Stomach (tissue), 9 donors: ENCODE data around the gene SEMA5B. TPM values are rescaled to one million over a fixed set of nuclear protein-coding genes. Genes with fewer than 3 reads are reported as not detected.
A peak's percentile ranks its signal among the peaks of the same experiment; 100 is the strongest.

Experiments used
- DNase-seq, 2 donors: peaks; one replicate each; pipeline versions ENCODE4 v3.0.0 to v3.0.0-alpha.2; 2013 to 2019
- H3K27ac ChIP-seq, 5 donors: fragments of 200-600 bp in 4 of 5; sonication (generic) in 4 of 5; one replicate each; pipeline ENCODE4 v1.5.1; 2013 to 2019; ENCODE audit warnings: mild to moderate bottlenecking in 1 of 5, moderate library complexity in 1 of 5
- H3K27me3 ChIP-seq, 3 donors: fragments of 200-600 bp; sonication (generic); one replicate each; pipeline ENCODE4 v1.5.1; 2017 to 2019; ENCODE audit warnings: mixed run types in 1 of 3
- H3K36me3 ChIP-seq, 4 donors: fragments of 200-600 bp; sonication (generic); 1 replicate in 3 of 4; 2 replicates in 1 of 4; pipeline ENCODE4 v1.5.1; 2016 to 2019
- H3K4me1 ChIP-seq, 4 donors: fragments of 200-600 bp; sonication (generic); one replicate each; pipeline ENCODE4 v1.5.1; 2016 to 2019
- H3K4me3 ChIP-seq, 4 donors: fragments of 200-600 bp; sonication (generic) in 3 of 4; one replicate each; pipeline ENCODE4 v1.5.1; 2016 to 2019; ENCODE audit warnings: mild to moderate bottlenecking in 1 of 4
- H3K9me3 ChIP-seq, 4 donors: fragments of 200-600 bp; sonication (generic); one replicate each; pipeline ENCODE4 v1.5.1; 2016 to 2019
- EP300 ChIP-seq: sonication (generic); formaldehyde crosslinking; IDR thresholded peaks from one replicate; pipeline ENCODE4 v1.6.1; 2017; ENCODE audit warnings: antibody characterized with exemption
- POLR2A ChIP-seq, 4 donors: fragments of 450-650 bp; IDR thresholded peaks; one replicate each; pipeline ENCODE4 v1.6.1; 2016; ENCODE audit warnings: antibody characterized with exemption in 4 of 4, control low read depth in 2 of 4, mild to moderate bottlenecking in 1 of 4, moderate library complexity in 1 of 4
- POLR2AphosphoS5 ChIP-seq, 3 donors: sonication (generic); formaldehyde crosslinking; IDR thresholded peaks; one replicate each; pipeline ENCODE4 v1.6.1; 2016; ENCODE audit warnings: antibody characterized with exemption in 3 of 3
- WGBS, 5 donors: extraction: QIAGEN DNeasy Blood & Tissue Kit in 3 of 5; methylation state at CpG; one replicate each; pipeline versions ENCODE4 v1.1.5 to v1.1.7; 2013 to 2018; 5-methylcytosine and 5-hydroxymethylcytosine counted together
- intact Hi-C: fragments of 100-400 bp; cut with DNase I; formaldehyde crosslinking; loops from one replicate; pipeline ENCODE4 v1.15.1; 2023; ENCODE audit warnings: low total_unique reads
- polyA plus RNA-seq, 3 donors: library from polyadenylated mRNA; stranded (reverse); fragments of 200-250 nt; gene quantifications; one replicate each; pipeline ENCODE4 v1.2.3, GENCODE V29; 2013
- total RNA-seq, 5 donors: library from RNA; depleted of rRNA; stranded (reverse); fragments of >200 nt; gene quantifications; one replicate each; pipeline versions ENCODE4 v1.1.0 to v1.2.3, GENCODE V29; 2014 to 2016
- TF ChIP-seq, protein P1 (sequence below), 7 experiments: fragments of 450-650 bp in 4 of 7; fragments of 200-600 bp in 3 of 7; sonication (generic) in 3 of 7; IDR thresholded peaks; one replicate each; pipeline ENCODE4 v1.5.1; 2016 to 2019; ENCODE audit warnings: antibody characterized with exemption in 7 of 7, control low read depth in 2 of 7, mild to moderate bottlenecking in 1 of 7
- donor health status: healthy with polysubstance abuse.
- donor health status: Bipolar disorder and iron deficiency.
- donor health status: healthy.

The SEMA5B gene
- total and polyA plus RNA-seq, 8 donors: 0.15 to 27.2 (median 1.0) TPM; not detected in 2

DNA sequence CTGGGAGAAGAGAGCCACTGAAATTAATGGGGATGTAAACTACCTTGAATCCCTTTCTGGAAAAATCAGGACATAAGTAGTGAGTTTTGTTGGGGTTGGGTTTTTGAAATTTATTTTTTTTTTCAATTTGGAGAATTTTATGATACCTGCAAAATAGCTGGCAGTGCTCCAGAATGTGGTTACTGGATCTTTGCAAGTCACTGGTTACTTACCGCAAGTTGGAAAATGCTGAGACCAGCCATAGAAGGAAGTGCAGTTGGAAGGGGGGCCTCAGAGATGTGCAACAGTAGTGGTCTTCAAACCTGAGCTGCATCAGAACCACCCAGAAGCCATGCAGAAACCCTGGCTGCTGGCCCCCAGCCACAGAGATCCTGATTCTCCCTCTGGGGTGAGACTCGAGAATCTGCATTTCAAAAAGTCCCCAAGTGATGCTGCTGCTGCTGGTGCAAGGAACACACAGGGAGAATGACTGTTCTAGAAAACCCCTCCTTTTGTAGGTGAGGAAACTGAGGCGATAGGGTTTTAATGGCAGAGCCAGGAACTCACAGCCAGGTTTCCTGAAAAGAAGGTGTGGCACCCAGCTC is 39.7 kb downstream of the SEMA5B start:
- TF ChIP-seq POLR2AphosphoS5 (IDR thresholded peaks at IDR 0.05) (no peak), EP300 (no peak)
- Histone ChIP-seq H3K27me3 (peaks cover 0 to 71% (median 20%) of the 10 kb centered on the region in 3 donors), H3K9me3 (no peaks in the 10 kb centered on the region), H3K4me3 (no peak overlapping the region), H3K36me3 (no peaks in the 10 kb centered on the region), H3K27ac (no peak overlapping the region), H3K4me1 (peaks cover 0 to 7% (median 2%) of the 10 kb centered on the region in 4 donors)
- DNase-seq: no peak
- intact Hi-C loops: no loop called here
- WGBS, 5 donors: 69 to 74% (median 72%) methylated on average over 3 of the region's 3 CpGs

DNA sequence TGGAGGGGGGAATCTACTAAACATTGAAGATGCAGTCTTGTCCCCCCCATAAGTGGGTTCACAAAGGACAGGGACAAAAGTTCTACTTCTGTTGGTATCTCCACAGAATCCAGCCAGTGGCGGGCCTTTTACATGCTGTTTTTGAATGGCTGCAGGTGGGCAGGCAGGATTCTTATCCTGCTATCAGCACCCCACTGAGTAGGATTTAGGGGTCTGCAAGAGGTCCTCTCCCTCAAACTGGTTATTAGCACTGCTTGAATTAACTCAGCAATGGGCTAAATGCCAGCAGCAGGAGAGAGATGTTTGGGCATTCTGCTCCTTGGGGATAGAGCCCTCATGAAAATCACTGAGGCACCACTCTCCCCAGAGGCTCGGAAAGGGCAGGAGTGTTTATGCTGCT is 40.3 kb downstream of the SEMA5B start:
- H3K4me3 ChIP-seq: no peak overlapping the region
- peaks cover 0 to 65% (median 14%) of the 10 kb centered on the region in 3 donors for H3K27me3 ChIP-seq
- TF ChIP-seq, protein P1, sequence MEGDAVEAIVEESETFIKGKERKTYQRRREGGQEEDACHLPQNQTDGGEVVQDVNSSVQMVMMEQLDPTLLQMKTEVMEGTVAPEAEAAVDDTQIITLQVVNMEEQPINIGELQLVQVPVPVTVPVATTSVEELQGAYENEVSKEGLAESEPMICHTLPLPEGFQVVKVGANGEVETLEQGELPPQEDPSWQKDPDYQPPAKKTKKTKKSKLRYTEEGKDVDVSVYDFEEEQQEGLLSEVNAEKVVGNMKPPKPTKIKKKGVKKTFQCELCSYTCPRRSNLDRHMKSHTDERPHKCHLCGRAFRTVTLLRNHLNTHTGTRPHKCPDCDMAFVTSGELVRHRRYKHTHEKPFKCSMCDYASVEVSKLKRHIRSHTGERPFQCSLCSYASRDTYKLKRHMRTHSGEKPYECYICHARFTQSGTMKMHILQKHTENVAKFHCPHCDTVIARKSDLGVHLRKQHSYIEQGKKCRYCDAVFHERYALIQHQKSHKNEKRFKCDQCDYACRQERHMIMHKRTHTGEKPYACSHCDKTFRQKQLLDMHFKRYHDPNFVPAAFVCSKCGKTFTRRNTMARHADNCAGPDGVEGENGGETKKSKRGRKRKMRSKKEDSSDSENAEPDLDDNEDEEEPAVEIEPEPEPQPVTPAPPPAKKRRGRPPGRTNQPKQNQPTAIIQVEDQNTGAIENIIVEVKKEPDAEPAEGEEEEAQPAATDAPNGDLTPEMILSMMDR (IDR thresholded peaks at IDR 0.05): no peak
- TF ChIP-seq EP300: no peak
- no peak for TF ChIP-seq POLR2AphosphoS5 (IDR thresholded peaks at IDR 0.05)
- TF ChIP-seq POLR2A (IDR thresholded peaks at IDR 0.05): no peak
- DNase-seq: no peak
- H3K36me3 ChIP-seq: no peaks in the 10 kb centered on the region
- intact Hi-C loops: no loop called here
- no peaks in the 10 kb centered on the region for H3K9me3 ChIP-seq
- H3K4me1 ChIP-seq: peaks cover 0 to 9% (median 0%) of the 10 kb centered on the region in 4 donors
- 79 to 94% (median 86%) methylated on average over 2 of the region's 2 CpGs for WGBS, 5 donors
- no peak overlapping the region for H3K27ac ChIP-seq

DNA sequence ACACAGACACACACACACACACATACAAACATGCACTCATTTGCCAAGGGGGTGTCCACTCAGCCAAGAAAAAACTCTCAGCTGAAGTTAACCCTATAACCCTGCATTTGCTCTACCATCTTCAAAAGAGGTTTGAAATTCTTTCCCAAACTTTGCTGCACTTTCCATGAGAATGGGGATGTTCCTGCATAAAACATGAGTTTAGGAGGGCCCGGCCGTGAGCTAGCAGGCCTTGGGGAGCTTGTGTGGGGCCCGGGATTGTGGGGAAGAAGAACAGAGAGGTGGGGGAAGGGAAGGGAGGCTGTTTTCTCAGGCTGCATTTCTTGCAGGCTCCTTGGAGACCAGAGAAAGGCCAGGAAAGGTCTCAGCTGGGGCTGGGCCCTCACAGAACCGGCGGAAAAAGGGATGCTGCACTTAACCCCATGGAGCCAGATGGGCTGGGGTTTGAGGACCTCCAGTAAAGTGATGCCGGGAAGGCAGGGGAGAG is 40.8 kb downstream of the SEMA5B start:
- peak in 1 of 2 donors; percentile 35 for DNase-seq
- Histone ChIP-seq H3K36me3 (no peaks in the 10 kb centered on the region), H3K27ac (no peak overlapping the region), H3K9me3 (no peaks in the 10 kb centered on the region), H3K4me3 (no peak overlapping the region), H3K4me1 (peaks cover 0 to 9% (median 0%) of the 10 kb centered on the region in 4 donors), H3K27me3 (peaks cover 0 to 60% (median 14%) of the 10 kb centered on the region in 3 donors)
- TF ChIP-seq, protein P1 (IDR thresholded peaks at IDR 0.05): no peak
- TF ChIP-seq EP300 (no peak), POLR2AphosphoS5 (IDR thresholded peaks at IDR 0.05) (no peak), POLR2A (IDR thresholded peaks at IDR 0.05) (no peak)
- intact Hi-C loops: no loop called here
- WGBS, 5 donors: 57 to 63% (median 58%) methylated on average over 6 of the region's 6 CpGs

DNA sequence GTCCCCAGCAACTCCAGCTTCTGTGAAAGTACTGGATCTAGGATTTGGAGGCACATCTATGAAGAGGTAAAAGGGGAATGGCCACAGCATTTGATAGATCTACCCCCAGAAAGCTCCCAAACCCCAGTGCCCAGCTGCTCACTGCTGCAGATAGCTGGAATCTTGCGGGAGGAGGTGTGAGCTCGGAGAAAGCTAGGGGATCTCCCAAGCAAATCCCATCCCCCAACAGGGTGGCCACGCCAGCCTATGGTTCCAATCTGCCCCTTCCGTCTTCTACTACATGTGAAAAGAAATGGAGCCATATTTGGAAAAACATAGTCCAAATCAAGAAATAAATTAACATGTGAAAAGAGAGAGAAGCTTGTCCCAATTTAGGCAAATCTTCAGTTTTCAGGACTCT is 42.0 kb downstream of the SEMA5B start:
- Histone ChIP-seq H3K27me3 (peaks cover 0 to 52% (median 14%) of the 10 kb centered on the region in 3 donors), H3K36me3 (no peaks in the 10 kb centered on the region), H3K4me1 (peaks cover 0 to 9% (median 0%) of the 10 kb centered on the region in 4 donors), H3K4me3 (no peak overlapping the region), H3K27ac (no peak overlapping the region), H3K9me3 (no peaks in the 10 kb centered on the region)
- WGBS, 5 donors: 73 to 83% (median 76%) methylated on average over 4 of the region's 4 CpGs
- intact Hi-C loops: no loop called here
- TF ChIP-seq POLR2AphosphoS5 (IDR thresholded peaks at IDR 0.05) (no peak), EP300 (no peak), POLR2A (IDR thresholded peaks at IDR 0.05) (no peak)
- TF ChIP-seq, protein P1 (IDR thresholded peaks at IDR 0.05): no peak
- no peak for DNase-seq

DNA sequence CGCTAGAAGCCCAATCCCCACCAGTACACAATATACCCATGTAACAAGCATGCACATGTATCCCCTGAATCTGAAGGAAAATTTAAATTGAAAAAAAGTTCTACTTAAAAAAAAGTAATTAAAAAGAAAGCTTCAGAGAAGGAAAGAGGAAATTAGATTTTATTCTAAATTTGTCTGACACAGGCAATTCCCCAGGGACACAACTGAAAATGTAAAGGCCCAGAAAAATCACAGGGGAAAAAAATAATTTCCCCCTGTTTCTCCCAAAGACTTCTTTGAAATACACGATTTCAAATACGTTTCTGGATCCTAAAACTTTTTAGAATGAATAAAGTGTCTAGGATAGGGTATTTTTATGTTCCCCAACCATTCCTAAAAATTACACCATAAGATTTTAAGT is 42.9 kb downstream of the SEMA5B start:
- peaks cover 0 to 44% (median 14%) of the 10 kb centered on the region in 3 donors for H3K27me3 ChIP-seq
- peaks cover 0 to 9% (median 0%) of the 10 kb centered on the region in 4 donors for H3K4me1 ChIP-seq
- H3K36me3 ChIP-seq: no peaks in the 10 kb centered on the region
- no peaks in the 10 kb centered on the region for H3K9me3 ChIP-seq
- DNase-seq: no peak
- H3K4me3 ChIP-seq: no peak overlapping the region
- H3K27ac ChIP-seq: no peak overlapping the region
- TF ChIP-seq, protein P1 (IDR thresholded peaks at IDR 0.05): no peak
- TF ChIP-seq EP300 (no peak), POLR2A (IDR thresholded peaks at IDR 0.05) (no peak), POLR2AphosphoS5 (IDR thresholded peaks at IDR 0.05) (no peak)
- 79 to 92% (median 88%) methylated on average over 3 of the region's 3 CpGs for WGBS, 5 donors
- intact Hi-C loops: no loop called here
